GM19240 (cell line): ENCODE data around the gene CR1L.
"Not testable (repeated sequence)": the region's sequence is repeated elsewhere in the genome, so short reads cannot be mapped to it uniquely, and the experiment has no call there.

Source experiments
- DNase-seq: peaks from one replicate; pipeline ENCODE4 v3.0.0; 2011; ENCODE audit warnings: low spot score; ENCODE audit not compliant: insufficient read length

The CR1L gene

DNA sequence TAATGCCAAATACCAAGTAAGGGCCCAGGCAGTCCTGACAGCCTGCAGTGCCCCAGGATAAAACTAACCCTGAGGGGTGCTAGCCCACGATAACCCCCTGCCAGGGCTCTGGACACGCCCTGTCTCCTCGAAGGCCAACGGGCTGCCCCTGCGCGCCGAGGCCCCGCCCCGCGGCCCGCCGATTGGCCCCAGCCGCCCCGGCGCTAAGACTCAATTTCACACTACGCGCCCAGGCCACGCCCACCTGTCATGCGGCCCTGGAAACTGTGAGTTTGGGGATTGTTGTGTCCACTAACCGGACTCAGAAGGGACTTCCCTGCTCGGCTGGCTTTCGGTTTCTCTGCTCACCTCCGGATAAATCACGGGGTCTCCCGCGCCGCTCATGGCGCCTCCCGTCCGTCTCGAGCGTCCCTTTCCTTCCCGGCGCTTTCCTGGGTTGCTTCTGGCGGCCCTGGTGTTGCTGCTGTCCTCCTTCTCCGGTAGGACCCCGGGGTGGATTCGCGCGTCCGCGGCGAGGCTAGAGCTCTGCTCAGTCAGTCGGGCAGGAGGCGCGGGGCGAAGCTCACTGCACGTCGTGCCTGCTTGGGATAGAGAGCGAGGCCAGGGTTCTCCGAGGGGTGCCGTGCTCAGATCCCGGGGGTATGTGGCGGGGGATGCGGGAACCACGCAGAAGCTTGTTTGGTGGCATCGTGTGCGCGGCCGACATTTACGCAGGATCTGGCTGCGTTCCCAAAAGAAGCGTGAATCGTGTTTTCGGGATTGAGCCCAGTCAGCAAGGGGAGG, at the start of gene CR1L:
Gene CR1L, plus strand, starts transcription at position 282 of the 783 bp plus-strand sequence. Its CDS starts 101 bp downstream, at position 383.
- peak; percentile 17 for DNase-seq

DNA sequence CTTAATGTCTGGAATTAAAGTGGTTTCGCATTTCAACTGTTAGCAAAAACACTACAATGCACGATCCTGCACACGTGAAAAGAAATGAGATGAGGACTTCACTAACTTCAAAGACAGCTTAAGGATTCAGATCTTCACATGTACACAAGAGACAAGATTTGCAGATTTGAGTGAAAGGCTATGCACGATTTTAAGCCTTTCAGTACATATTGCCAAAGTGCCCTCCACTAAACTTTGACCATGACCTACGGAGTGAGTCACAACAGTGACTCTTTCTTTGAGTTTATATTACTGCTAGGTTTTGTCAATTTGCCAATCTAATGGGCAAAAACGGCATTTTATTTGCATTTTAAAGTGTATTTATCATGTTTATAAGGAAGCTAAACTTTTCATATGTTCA, 41.2 kb upstream of the CR1L start:
- no peak for DNase-seq

DNA sequence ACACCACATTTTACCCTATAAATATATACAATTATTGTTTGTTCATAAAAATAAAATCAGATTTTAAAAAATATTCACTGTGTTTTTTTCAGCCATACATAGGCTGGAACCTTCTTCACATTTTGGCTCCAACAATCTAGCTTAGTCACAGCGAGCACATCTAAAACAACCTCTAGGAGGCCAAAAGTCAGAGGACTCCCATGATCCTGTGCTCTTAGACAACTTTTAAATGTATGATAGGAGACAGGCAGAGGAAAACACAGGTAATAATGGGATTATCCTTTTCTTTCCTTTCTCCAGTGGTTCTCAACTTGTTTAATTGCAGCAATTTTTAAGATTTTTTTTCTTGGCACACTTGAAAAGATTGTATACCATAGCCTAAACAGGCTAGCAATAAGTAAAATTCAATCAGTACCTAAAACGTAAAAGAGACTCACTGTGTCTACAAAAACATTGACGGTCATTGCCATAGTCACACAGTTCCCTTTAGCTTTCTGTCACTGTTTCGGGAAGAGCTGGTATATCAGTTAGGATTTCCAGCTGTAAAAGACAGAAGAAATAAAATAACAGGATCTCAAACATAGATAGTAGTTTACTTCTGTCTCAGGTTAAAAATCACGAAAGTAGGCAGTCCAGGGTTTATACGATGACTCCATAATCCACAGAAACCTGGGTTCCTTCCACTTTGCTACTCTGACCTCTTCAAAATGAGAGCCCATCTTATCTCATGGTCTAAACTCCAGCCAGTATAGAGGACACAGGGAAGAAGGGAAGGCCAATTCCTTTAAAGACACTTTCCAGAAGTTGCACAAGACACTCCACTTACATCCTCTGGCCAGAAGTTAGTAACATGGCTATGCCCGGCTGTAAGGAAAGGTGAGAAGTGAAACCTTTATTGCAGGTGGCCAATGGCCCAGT, 39.2 kb upstream of the CR1L start:
- no peak for DNase-seq

- no peak for DNase-seq
These were observed 38.6 kb upstream of the CR1L start for GRCh38 chr1:207606362-207606755.

GRCh38 chr1:207612762-207613161, 32.2 kb upstream of the CR1L start:
- no peak for DNase-seq

DNA sequence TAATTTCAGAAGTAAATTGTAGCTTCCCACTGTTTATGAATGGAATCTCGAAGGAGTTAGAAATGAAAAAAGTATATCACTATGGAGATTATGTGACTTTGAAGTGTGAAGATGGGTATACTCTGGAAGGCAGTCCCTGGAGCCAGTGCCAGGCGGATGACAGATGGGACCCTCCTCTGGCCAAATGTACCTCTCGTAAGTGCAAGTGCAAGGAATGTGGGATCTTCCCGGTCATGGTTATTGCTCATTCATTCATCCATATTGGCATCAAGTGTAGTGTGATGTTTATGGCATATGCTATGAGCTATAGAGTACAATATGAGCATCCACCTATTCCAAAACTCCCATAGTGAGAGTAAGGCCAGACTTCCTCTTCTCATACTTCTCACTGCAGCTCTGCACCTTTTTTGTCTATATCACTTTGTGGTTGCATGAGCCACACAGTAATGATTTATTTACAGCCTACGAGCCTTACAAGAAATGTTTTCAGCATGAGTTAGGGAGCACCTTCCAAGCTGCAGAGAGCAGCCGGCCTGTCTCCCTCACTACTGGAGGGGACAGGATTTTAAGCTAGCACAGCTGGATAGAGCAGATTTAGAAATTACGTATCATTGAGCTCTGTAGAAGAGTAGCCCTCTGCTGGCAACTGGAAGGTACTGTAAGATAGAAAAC, 24.9 kb upstream of the CR1L start:
- peak; percentile 31 for DNase-seq

GRCh38 chr1:207620543-207620893, 24.4 kb upstream of the CR1L start:
- DNase-seq = no peak

DNA sequence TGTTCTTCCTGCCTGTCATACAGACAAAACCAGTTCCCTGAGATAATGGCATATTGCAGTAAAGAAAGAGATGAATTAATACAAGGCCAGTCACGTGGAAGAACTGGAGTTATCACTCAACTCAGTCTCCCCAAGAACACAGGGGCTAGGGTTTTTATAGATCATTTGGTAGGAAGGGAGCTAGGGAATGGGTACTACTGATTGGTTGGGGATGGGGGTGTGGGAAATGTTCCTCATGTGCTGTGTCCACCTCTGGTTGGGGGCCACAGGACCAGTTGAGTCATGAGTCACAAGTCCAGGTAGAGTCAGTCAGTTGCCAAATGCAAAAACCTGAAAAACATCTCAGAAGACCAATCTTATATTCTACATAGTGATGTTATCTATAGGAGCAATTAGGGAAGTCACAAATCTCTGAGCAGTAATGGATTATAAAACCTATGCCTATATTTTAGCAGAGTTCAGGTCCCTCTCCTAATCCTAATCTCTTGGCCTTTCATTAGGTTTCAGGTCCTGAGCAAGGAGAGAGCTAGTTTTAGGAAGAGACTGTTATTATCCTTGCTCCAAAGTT, 19.3 kb upstream of the CR1L start:
- DNase-seq = not testable (repeated sequence)

GRCh38 chr1:207626972-207627337, 18.0 kb upstream of the CR1L start:
- DNase-seq = no peak

- DNase-seq = no peak
These were observed 17.4 kb upstream of the CR1L start for GRCh38 chr1:207627496-207627895.

DNA sequence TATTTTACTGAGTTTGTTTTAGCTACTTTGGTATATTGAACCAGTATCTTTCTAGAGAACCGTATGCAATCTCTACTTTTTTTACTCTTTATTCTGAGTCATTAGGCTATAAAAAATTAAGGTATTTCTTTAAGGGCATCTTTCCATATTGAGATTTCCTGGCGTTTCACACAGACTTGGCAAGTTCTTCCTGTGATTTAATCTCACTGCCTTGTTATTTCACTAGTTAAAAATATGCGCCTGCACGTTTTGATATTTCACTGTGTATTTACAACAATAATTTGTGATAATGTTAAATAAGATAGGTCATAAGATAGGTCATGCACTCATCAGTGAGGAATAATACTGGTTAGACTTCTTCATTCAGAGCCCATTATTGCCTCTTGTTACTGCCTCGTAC, 16.2 kb upstream of the CR1L start:
- no peak for DNase-seq

GRCh38 chr1:207631137-207631536, 13.8 kb upstream of the CR1L start:
- DNase-seq = no peak

DNA sequence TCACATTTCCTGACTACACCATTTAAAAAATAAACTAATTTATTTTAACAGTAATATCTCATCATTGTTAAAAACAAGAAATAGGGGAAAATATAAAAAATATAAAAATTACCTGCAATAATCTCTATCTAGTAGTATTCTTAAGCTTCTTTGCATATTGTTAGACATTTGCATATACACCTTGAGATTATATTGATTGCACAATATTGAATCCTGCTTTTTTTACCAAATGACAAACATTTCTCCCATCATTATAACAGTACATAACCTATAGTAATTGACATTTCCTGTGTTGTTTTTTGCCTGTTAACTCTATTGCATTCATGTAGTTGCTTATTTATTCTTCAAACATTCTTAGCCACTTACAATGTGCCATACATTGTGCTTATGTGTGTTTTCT, 11.7 kb upstream of the CR1L start:
- DNase-seq = no peak

GRCh38 chr1:207633699-207634289, 11.1 kb upstream of the CR1L start:
- not testable (repeated sequence) for DNase-seq

DNA sequence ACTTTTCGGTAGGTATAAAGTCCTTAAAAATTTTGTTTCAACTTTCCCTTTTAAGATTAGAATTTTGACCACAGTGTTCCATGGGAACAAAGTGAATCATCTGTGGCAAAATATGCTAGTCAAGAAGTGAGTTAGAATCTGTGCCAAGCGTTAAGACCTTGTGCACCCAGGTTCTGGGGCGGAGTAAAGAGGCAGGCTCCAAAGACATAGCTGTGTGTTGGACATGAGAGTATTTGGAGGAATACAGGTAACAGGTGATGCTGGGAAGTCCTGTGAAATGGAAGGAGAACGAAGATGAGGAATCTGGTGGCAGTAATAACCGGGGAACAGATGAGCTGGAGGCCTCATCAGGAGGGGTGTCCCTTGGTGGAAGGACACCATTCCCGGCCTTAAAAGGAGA, 10.6 kb upstream of the CR1L start:
- not testable (repeated sequence) for DNase-seq

- not testable (repeated sequence) for DNase-seq
These were observed 9.3 kb upstream of the CR1L start for GRCh38 chr1:207635569-207636186.

DNA sequence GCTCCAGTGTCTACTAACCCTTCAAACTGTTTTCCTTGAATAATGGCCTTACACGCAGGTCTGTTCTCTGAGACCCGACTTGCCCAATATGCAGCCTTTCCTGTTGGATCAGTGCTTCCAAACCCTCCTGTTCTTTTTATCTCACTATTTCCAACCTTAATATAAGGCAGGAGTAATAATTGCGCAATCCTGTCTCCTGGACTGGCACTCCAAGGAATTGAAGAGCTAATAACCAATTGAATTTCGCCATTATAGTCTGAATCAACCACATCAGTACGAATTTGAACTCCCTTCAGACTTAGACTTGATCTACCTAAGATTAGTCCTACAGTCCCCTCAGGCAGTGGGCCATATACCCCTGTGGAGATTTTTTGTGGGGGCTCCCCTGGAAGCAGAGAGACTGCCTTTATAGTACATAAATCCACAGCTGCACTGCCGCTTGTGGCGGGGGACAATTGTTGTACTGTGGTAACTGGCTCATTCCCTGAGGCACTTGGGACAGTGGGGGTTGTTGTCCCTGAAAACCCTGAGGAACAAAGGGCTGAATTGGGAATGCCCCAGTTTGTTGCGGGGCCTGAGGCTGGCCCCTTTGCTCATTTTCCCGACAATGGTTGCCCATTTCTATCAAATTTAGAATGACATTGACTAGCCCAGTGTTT, 6.3 kb upstream of the CR1L start:
- not testable (repeated sequence) for DNase-seq

DNA sequence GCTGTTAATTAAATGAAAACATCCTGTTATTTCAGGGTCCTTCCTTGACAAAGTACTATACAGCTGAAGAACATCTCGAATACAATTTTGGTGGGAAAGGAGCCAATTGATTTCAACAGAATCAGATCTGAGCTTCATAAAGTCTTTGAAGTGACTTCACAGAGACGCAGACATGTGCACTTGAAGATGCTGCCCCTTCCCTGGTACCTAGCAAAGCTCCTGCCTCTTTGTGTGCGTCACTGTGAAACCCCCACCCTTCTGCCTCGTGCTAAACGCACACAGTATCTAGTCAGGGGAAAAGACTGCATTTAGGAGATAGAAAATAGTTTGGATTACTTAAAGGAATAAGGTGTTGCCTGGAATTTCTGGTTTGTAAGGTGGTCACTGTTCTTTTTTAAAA, 5.6 kb upstream of the CR1L start:
- DNase-seq = not testable (repeated sequence)

DNA sequence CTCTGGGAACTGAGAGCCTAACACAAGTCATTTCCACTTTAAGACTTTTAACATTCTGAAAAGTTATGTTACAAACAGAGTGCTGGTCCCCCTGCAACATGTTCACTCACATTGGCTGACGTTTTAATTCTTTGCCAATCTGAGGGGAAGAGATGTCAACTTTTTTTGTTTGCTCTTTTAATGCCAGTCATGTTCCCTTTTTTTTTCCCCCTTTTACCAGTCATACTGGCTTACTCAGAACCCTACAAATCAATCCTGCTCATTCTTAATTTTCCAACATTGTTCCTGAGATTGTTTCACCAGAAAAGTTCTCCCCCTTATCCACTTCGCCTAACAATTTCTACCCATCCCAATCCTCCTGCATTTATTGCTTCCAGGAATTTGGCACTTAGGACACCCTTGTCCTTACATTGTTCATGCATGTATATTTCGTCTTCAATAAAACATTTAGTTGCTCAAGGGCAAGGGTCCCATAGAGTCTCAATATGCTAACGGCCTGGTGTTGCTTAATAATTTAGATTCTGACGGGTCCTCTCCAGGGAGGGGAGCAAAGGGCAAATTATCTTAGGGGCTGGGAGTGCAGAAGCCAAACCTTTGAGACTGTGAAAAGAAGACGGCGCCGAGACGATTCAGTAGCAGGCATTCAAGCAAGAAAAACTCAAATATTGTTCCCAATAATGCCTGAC, 624 bp upstream of the CR1L start:
- DNase-seq = no peak

- DNase-seq = no peak
These were observed 725 bp downstream of the CR1L start for GRCh38 chr1:207645635-207646081.
